ENCODE data around the gene PFDN5. TPM values are rescaled to one million over a fixed set of nuclear protein-coding genes. Genes with fewer than 3 reads are reported as not detected.

The PFDN5 gene
- total and polyA plus RNA-seq, 9 of the 15 experiments (the other 6 are each of a cell fraction or from before 2014, with no cell fraction given), result 361 to 1,636 (median 742) TPM

GRCh38 chr12:53295070-53295890 lies at the start of gene PFDN5 (continued):
- TF ChIP-seq, protein P1, sequence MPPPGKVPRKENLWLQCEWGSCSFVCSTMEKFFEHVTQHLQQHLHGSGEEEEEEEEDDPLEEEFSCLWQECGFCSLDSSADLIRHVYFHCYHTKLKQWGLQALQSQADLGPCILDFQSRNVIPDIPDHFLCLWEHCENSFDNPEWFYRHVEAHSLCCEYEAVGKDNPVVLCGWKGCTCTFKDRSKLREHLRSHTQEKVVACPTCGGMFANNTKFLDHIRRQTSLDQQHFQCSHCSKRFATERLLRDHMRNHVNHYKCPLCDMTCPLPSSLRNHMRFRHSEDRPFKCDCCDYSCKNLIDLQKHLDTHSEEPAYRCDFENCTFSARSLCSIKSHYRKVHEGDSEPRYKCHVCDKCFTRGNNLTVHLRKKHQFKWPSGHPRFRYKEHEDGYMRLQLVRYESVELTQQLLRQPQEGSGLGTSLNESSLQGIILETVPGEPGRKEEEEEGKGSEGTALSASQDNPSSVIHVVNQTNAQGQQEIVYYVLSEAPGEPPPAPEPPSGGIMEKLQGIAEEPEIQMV (tag; conservative IDR thresholded peaks at IDR 0.05; ENCODE audit: low read depth), result no peak
- TF ChIP-seq ARID3A (IDR thresholded peaks at IDR 0.05; ENCODE audit: borderline replicate concordance, low read depth, low read length), result no peak
- TF ChIP-seq SMARCB1 (IDR thresholded peaks at IDR 0.05; ENCODE audit: insufficient read length, low read depth), result no peak
- no peak for TF ChIP-seq TGIF2 (CRISPR knock-in tag; IDR thresholded peaks at IDR 0.05)
- TF ChIP-seq ATF1 (CRISPR knock-in tag; IDR thresholded peaks at IDR 0.05), result no peak
- peak; percentile 74 for TF ChIP-seq ATF1 (tag; IDR thresholded peaks at IDR 0.05)
- no peak for TF ChIP-seq TSC22D4 (tag; IDR thresholded peaks at IDR 0.05)
- peak; percentile 42; the same call in 1 of the 2 replicates for TF ChIP-seq TCF3 (CRISPR knock-in tag; IDR thresholded peaks at IDR 0.05)
- TF ChIP-seq, protein P2, sequence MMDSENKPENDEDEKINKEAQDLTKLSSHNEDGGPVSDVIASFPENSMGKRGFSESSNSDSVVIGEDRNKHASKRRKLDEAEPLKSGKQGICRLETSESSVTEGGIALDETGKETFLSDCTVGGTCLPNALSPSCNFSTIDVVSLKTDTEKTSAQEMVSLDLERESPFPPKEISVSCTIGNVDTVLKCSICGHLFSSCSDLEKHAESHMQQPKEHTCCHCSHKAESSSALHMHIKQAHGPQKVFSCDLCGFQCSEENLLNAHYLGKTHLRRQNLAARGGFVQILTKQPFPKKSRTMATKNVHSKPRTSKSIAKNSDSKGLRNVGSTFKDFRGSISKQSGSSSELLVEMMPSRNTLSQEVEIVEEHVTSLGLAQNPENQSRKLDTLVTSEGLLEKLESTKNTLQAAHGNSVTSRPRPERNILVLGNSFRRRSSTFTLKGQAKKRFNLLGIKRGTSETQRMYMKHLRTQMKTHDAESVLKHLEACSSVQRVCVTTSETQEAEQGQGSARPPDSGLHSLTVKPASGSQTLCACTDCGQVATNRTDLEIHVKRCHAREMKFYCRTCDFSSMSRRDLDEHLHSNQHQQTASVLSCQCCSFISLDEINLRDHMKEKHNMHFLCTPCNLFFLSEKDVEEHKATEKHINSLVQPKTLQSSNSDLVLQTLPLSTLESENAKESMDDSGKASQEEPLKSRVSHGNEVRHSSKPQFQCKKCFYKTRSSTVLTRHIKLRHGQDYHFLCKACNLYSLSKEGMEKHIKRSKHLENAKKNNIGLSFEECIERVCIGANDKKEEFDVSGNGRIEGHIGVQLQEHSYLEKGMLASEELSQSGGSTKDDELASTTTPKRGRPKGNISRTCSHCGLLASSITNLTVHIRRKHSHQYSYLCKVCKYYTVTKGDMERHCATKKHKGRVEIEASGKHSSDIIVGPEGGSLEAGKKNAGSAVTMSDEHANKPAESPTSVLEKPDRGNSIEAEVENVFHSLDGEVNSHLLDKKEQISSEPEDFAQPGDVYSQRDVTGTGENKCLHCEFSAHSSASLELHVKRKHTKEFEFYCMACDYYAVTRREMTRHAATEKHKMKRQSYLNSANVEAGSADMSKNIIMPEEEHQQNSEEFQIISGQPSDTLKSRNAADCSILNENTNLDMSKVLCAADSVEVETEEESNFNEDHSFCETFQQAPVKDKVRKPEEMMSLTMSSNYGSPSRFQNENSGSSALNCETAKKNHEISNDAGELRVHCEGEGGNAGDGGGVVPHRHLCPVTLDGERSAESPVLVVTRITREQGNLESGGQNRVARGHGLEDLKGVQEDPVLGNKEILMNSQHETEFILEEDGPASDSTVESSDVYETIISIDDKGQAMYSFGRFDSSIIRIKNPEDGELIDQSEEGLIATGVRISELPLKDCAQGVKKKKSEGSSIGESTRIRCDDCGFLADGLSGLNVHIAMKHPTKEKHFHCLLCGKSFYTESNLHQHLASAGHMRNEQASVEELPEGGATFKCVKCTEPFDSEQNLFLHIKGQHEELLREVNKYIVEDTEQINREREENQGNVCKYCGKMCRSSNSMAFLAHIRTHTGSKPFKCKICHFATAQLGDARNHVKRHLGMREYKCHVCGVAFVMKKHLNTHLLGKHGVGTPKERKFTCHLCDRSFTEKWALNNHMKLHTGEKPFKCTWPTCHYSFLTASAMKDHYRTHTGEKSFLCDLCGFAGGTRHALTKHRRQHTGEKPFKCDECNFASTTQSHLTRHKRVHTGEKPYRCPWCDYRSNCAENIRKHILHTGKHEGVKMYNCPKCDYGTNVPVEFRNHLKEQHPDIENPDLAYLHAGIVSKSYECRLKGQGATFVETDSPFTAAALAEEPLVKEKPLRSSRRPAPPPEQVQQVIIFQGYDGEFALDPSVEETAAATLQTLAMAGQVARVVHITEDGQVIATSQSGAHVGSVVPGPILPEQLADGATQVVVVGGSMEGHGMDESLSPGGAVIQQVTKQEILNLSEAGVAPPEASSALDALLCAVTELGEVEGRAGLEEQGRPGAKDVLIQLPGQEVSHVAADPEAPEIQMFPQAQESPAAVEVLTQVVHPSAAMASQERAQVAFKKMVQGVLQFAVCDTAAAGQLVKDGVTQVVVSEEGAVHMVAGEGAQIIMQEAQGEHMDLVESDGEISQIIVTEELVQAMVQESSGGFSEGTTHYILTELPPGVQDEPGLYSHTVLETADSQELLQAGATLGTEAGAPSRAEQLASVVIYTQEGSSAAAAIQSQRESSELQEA (IDR thresholded peaks at IDR 0.05; ENCODE audit: low read depth), result no peak
- TF ChIP-seq RBM39 (optimal IDR thresholded peaks at IDR 0.05; ENCODE audit: low read depth, low read length), result no peak
- TF ChIP-seq IRF9 (tag; IDR thresholded peaks at IDR 0.05), result no peak
- peak in 1 of 2 experiments; percentile 96; a peak in 2 of 4 replicates for TF ChIP-seq HDAC1 (IDR thresholded peaks at IDR 0.05)
- no peak for TF ChIP-seq BACH1 (tag; IDR thresholded peaks at IDR 0.05)

Measured in K562 (cell line).